ENCODE data around the gene SLC6A14.

- no peak for TF ChIP-seq ZNF274 (IDR thresholded peaks at IDR 0.05; ENCODE audit: low read depth, low read length)
- no peak for TF ChIP-seq YY1 (IDR thresholded peaks at IDR 0.05; ENCODE audit: insufficient read depth, insufficient read length)
- TF ChIP-seq SUZ12 (IDR thresholded peaks at IDR 0.05; ENCODE audit: extremely low read depth, insufficient read depth, insufficient read length), result no peak
These were observed 8.4 kb upstream of the SLC6A14 start for GRCh38 chrX:116427978-116428377.

Measured in NT2/D1 (cell line).